Tibial nerve (tissue), 4 donors: Measurements from ENCODE around the gene NLRP1.

Experiments used
- EP300 ChIP-seq, 2 donors: sonication (generic); formaldehyde crosslinking; IDR thresholded peaks; one replicate each; pipeline ENCODE4 v1.6.1; 2017; ENCODE audit warnings: antibody characterized with exemption in 2 of 2, mild to moderate bottlenecking in 1 of 2
- POLR2A ChIP-seq, 2 donors: fragments of 450-650 bp; IDR thresholded peaks; one replicate each; pipeline ENCODE4 v1.6.1; 2017; ENCODE audit warnings: antibody characterized with exemption in 2 of 2, mild to moderate bottlenecking in 2 of 2, moderate library complexity in 2 of 2
- TF ChIP-seq, protein P1 (sequence below), 5 experiments: fragments of 200-600 bp in 3 of 5; fragments of 450-650 bp in 2 of 5; sonication (generic) in 3 of 5; IDR thresholded peaks; one replicate each; pipeline ENCODE4 v1.5.1; 2016 to 2019; ENCODE audit warnings: antibody characterized with exemption in 5 of 5, mild to moderate bottlenecking in 3 of 5, moderate library complexity in 2 of 5

DNA sequence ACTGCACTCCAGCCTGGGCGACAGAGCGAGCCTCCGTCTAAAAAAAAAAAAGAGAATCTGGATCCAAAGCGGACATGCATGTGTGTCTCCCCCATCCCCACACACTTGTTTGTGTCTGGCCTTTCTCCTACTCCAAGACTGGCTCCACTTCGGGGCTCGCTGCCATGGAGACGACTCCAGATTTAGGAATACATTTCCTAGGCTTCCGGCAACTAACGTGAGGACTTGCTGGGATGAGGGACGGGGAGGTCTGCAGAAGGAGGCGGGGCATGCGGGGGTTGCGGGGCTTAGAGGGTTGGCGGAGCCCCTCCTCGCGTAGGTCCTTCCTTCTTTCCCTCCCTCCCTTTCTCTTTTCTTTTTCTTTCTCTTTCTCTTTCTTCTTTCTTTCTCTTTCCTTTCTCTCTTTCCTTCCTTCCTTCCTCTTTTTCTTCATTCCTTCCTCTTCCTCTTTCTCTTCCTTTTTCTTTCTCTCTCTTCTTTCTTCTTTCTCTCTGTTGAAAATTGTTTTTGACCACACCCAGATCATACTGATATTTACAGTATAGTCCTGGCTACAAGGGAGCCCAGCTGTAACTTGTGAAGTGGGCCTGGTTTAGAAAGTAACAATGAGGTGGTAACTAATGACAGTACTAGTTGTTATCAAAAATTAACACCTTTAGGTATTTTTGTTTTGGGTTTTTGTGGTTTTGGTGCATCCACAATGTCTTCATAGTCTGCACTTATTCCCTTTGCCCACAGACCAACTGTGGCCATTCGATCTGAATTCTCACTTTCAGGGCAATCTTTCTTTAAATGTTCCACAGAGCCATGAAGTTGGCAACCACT is 72.7 kb downstream of the NLRP1 start:
- TF ChIP-seq, protein P1, sequence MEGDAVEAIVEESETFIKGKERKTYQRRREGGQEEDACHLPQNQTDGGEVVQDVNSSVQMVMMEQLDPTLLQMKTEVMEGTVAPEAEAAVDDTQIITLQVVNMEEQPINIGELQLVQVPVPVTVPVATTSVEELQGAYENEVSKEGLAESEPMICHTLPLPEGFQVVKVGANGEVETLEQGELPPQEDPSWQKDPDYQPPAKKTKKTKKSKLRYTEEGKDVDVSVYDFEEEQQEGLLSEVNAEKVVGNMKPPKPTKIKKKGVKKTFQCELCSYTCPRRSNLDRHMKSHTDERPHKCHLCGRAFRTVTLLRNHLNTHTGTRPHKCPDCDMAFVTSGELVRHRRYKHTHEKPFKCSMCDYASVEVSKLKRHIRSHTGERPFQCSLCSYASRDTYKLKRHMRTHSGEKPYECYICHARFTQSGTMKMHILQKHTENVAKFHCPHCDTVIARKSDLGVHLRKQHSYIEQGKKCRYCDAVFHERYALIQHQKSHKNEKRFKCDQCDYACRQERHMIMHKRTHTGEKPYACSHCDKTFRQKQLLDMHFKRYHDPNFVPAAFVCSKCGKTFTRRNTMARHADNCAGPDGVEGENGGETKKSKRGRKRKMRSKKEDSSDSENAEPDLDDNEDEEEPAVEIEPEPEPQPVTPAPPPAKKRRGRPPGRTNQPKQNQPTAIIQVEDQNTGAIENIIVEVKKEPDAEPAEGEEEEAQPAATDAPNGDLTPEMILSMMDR (IDR thresholded peaks at IDR 0.05): no peak
- no peak for TF ChIP-seq EP300 (IDR thresholded peaks at IDR 0.05)
- TF ChIP-seq POLR2A (IDR thresholded peaks at IDR 0.05): no peak
